ENCODE measurements around the gene TSPAN4. TPM values are rescaled to one million over a fixed set of nuclear protein-coding genes. Genes with fewer than 3 reads are reported as not detected.

The TSPAN4 gene
- total and polyA plus RNA-seq, 9 of the 15 experiments (the other 6 are each of a cell fraction or from before 2014, with no cell fraction given): 0.07 to 31.0 (median 15.7) TPM

DNA sequence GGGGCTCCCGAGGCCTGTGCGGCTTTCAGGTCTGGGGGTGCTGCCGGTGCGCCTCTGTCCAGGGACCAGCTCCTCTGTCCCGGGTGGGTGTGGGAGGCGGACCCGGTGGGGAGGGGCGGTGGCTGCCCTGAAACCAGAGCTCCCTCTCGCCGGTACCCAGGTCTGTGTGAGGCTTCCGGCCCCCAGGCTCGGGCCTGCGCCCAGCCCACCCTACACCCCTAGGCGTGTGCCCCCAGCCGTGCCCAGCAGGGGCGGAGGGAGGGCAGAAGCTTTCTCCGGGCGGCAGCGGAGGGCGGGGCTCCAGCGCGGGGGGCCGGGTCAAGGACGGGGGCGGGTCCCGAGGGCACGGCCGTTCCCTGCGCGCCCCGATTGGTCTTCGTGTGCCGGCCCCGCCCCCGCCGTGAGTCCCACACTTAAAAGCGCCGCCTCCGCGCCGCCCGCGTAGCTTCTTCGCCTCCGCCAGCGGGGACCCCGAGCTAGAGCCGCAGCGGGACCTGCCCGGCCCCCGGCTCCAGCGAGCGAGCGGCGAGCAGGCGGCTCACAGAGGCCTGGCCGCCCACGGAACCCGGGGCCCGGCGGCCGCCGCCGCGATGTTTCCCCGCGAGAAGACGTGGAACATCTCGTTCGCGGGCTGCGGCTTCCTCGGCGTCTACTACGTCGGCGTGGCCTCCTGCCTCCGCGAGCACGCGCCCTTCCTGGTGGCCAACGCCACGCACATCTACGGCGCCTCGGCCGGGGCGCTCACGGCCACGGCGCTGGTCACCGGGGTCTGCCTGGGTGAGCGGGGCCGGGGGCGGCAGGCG, 23.3 kb upstream of the TSPAN4 start (continued):
- TF ChIP-seq, protein P1, sequence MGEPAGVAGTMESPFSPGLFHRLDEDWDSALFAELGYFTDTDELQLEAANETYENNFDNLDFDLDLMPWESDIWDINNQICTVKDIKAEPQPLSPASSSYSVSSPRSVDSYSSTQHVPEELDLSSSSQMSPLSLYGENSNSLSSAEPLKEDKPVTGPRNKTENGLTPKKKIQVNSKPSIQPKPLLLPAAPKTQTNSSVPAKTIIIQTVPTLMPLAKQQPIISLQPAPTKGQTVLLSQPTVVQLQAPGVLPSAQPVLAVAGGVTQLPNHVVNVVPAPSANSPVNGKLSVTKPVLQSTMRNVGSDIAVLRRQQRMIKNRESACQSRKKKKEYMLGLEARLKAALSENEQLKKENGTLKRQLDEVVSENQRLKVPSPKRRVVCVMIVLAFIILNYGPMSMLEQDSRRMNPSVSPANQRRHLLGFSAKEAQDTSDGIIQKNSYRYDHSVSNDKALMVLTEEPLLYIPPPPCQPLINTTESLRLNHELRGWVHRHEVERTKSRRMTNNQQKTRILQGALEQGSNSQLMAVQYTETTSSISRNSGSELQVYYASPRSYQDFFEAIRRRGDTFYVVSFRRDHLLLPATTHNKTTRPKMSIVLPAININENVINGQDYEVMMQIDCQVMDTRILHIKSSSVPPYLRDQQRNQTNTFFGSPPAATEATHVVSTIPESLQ (CRISPR knock-in tag; IDR thresholded peaks at IDR 0.05): no peak
- TF ChIP-seq AFF4 (CRISPR knock-in tag; IDR thresholded peaks at IDR 0.05): no peak
- TF ChIP-seq MLX (CRISPR knock-in tag; conservative IDR thresholded peaks at IDR 0.05): no peak
- peak in 1 of 3 experiments; percentile 37 for TF ChIP-seq YY1 (IDR thresholded peaks at IDR 0.05; ENCODE audit: borderline replicate concordance in 1 of 3, control insufficient read depth in 1 of 3, extremely low read depth in 1 of 3, insufficient read depth in 3 of 3, insufficient read length in 1 of 3, insufficient replicate concordance in 2 of 3, low read depth in 1 of 3, low read length in 2 of 3)
- no peak for TF ChIP-seq TSC22D4 (tag; IDR thresholded peaks at IDR 0.05)
- TF ChIP-seq TAF1 (IDR thresholded peaks at IDR 0.05; ENCODE audit: control insufficient read depth, extremely low read depth, insufficient read depth, low read length, severe bottlenecking): peak; percentile 84
- no peak for TF ChIP-seq SMARCA5 (IDR thresholded peaks at IDR 0.05)
- TF ChIP-seq, protein P2, sequence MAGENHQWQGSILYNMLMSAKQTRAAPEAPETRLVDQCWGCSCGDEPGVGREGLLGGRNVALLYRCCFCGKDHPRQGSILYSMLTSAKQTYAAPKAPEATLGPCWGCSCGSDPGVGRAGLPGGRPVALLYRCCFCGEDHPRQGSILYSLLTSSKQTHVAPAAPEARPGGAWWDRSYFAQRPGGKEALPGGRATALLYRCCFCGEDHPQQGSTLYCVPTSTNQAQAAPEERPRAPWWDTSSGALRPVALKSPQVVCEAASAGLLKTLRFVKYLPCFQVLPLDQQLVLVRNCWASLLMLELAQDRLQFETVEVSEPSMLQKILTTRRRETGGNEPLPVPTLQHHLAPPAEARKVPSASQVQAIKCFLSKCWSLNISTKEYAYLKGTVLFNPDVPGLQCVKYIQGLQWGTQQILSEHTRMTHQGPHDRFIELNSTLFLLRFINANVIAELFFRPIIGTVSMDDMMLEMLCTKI (IDR thresholded peaks at IDR 0.05; ENCODE audit: partially characterized antibody): no peak
- TF ChIP-seq ZFX (CRISPR knock-in tag; IDR thresholded peaks at IDR 0.05): peak; percentile 44
- TF ChIP-seq TEAD4 (IDR thresholded peaks at IDR 0.05; ENCODE audit: low read length): no peak
- no peak for TF ChIP-seq TEAD4 (CRISPR knock-in tag; IDR thresholded peaks at IDR 0.05; ENCODE audit: borderline replicate concordance)
- peak; percentile 84 for TF ChIP-seq POLR2A (conservative IDR thresholded peaks at IDR 0.05)
- TF ChIP-seq ZFP36 (IDR thresholded peaks at IDR 0.05; ENCODE audit: low read depth, low read length, partially characterized antibody): peak; percentile 24
- no peak for TF ChIP-seq MCM5 (IDR thresholded peaks at IDR 0.05; ENCODE audit: low read depth)
- TF ChIP-seq ZKSCAN1 (IDR thresholded peaks at IDR 0.05; ENCODE audit: low read depth, low read length): no peak
- no peak for TF ChIP-seq MITF (IDR thresholded peaks at IDR 0.05)

All from K562 (cell line).